Endothelial cell of umbilical vein (primary cell): Measurements from ENCODE around the gene SFT2D2. TPM values are rescaled to one million over a fixed set of nuclear protein-coding genes. Genes with fewer than 3 reads are reported as not detected.

ENCODE experiments used
- BruUV-seq: library from RNA; stranded (reverse); fragments of 400-500 nt; replicated peaks from 2 replicates; lab custom pipeline; 2021; lab: Mats Ljungman, UMichigan
- CTCF ChIA-PET: fragments of 300-600, 350-600 bp; sonication (Branson Sonifier 250); formaldehyde crosslinking; loops from one replicate; lab custom pipeline; 2021; ENCODE audit warnings: antibody characterized with exemption, inconsistent platforms; lab: Charles Lee
- POLR2A ChIA-PET: fragments of 300-600, 350-600 bp; sonication (Branson Sonifier 250); formaldehyde crosslinking; loops from one replicate; lab custom pipeline; 2021; ENCODE audit warnings: antibody characterized with exemption, inconsistent platforms; lab: Charles Lee
- DNase-seq: peaks from one replicate; pipeline ENCODE4 v3.0.0-alpha.2; 2011; ENCODE audit warnings: low read depth, low spot score
- FAIRE-seq: peaks from 2 replicates; lab custom pipeline; 2011; peaks lifted over from hg19 to GRCh38; lab: Jason Lieb, UNC
- H2AFZ ChIP-seq: 2 replicates; pipeline ENCODE4 v1.6.0; 2012; ENCODE audit warnings: low read depth, low read length, control low read depth, inconsistent platforms
- H3K27ac ChIP-seq: 2 replicates; pipeline ENCODE4 v1.5.1; 2011; ENCODE audit warnings: low read depth, mild to moderate bottlenecking, control low read depth, low read length, moderate library complexity; ENCODE audit not compliant: insufficient read depth
- H3K27me3 ChIP-seq, 2 experiments: 2 replicates each; pipeline versions ENCODE4 v1.6.0 to v1.6.1; 2011; ENCODE audit warnings: low read length in 2 of 2, mixed read lengths in 1 of 2; ENCODE audit not compliant: control insufficient read depth in 2 of 2, insufficient read depth in 2 of 2
- H3K36me3 ChIP-seq, 2 experiments: 2 replicates in 1 of 2; 3 replicates in 1 of 2; pipeline ENCODE4 v1.5.1; 2011; ENCODE audit warnings: low read length in 2 of 2, mild to moderate bottlenecking in 1 of 2, moderate library complexity in 1 of 2; ENCODE audit not compliant: control insufficient read depth in 2 of 2, insufficient read depth in 2 of 2; ENCODE audit errors: extremely low read depth in 1 of 2
- H3K4me1 ChIP-seq: 3 replicates; pipeline ENCODE4 v1.5.1; 2011; ENCODE audit warnings: mild to moderate bottlenecking, low read length; ENCODE audit not compliant: control insufficient read depth, insufficient read depth; ENCODE audit errors: extremely low read depth
- H3K4me2 ChIP-seq: 2 replicates; pipeline ENCODE4 v1.6.1; 2011; ENCODE audit warnings: low read length, control low read depth, mixed read lengths; ENCODE audit not compliant: insufficient read depth
- H3K4me3 ChIP-seq, 3 experiments: fragments of 200-600 bp in 1 of 3; sonication (generic), shearing (Covaris generic) in 1 of 3; replicated peaks in 1 of 3; 2 replicates each; pipeline ENCODE4 v1.5.1; 2011 to 2016; ENCODE audit warnings: control low read depth in 3 of 3, low read length in 3 of 3, mild to moderate bottlenecking in 2 of 3, inconsistent platforms in 1 of 3, low read depth in 1 of 3, moderate library complexity in 1 of 3; ENCODE audit not compliant: insufficient read depth in 1 of 3
- H3K79me2 ChIP-seq: 2 replicates; pipeline ENCODE4 v1.6.0; 2012; ENCODE audit warnings: low read length, inconsistent platforms; ENCODE audit not compliant: control insufficient read depth, insufficient read depth
- H3K9ac ChIP-seq: replicated peaks from 2 replicates; pipeline ENCODE3; 2011; ENCODE audit warnings: low read length, control low read depth; ENCODE audit not compliant: insufficient read depth; ENCODE audit errors: extremely low read depth
- H3K9me1 ChIP-seq: replicated peaks from 3 replicates; pipeline ENCODE4 v1.6.0; 2011; ENCODE audit warnings: mild to moderate bottlenecking, low read length; ENCODE audit not compliant: control insufficient read depth, insufficient read depth; ENCODE audit errors: extremely low read depth
- H3K9me3 ChIP-seq: replicated peaks from 2 replicates; pipeline ENCODE4 v1.5.1; 2012; ENCODE audit warnings: low read length, inconsistent platforms; ENCODE audit not compliant: control insufficient read depth, insufficient read depth
- H4K20me1 ChIP-seq: replicated peaks from 2 replicates; pipeline ENCODE3; 2011; ENCODE audit warnings: mild to moderate bottlenecking, low read length; ENCODE audit not compliant: control insufficient read depth, insufficient read depth; ENCODE audit errors: extremely low read depth
- CTCF ChIP-seq, 2 donors: IDR thresholded peaks; 1 replicate in 1 of 2; 2 replicates in 1 of 2; pipeline ENCODE4 v1.5.1; 2011; ENCODE audit warnings: low read length in 2 of 2, mild to moderate bottlenecking in 2 of 2, moderate library complexity in 2 of 2, control low read depth in 1 of 2, inconsistent platforms in 1 of 2, low read depth in 1 of 2; ENCODE audit not compliant: insufficient read depth in 1 of 2; ENCODE audit errors: extremely low read depth in 1 of 2
- EZH2 ChIP-seq: IDR thresholded peaks from 2 replicates; pipeline ENCODE4 v1.6.1; 2012; ENCODE audit warnings: borderline replicate concordance, low read depth, mild to moderate bottlenecking, moderate library complexity, low read length, inconsistent platforms; ENCODE audit not compliant: severe bottlenecking
- FOS ChIP-seq: IDR thresholded peaks from 2 replicates; pipeline ENCODE4 v1.6.1; 2011; ENCODE audit warnings: mild to moderate bottlenecking, low read length, moderate library complexity, borderline replicate concordance; ENCODE audit not compliant: insufficient read depth
- GATA2 ChIP-seq: IDR thresholded peaks from 2 replicates; pipeline ENCODE4 v1.7.0; 2011; ENCODE audit warnings: low read depth, mild to moderate bottlenecking, moderate library complexity, mixed read lengths, low read length; ENCODE audit not compliant: insufficient read length, insufficient read depth
- JUN ChIP-seq: IDR thresholded peaks from 2 replicates; pipeline ENCODE4 v1.6.1; 2011; ENCODE audit warnings: borderline replicate concordance, low read depth; ENCODE audit not compliant: insufficient read length, insufficient read depth
- MAX ChIP-seq: IDR thresholded peaks from 2 replicates; pipeline ENCODE4 v1.6.1; 2011; ENCODE audit not compliant: insufficient read depth, insufficient read length
- MYC ChIP-seq: IDR thresholded peaks from one replicate; pipeline ENCODE4 v1.6.1; 2011; ENCODE audit warnings: mild to moderate bottlenecking, low read depth, low read length
- POLR2A ChIP-seq: IDR thresholded peaks from 2 replicates; pipeline ENCODE4 v1.6.1; 2012; ENCODE audit warnings: low read depth, mild to moderate bottlenecking, control low read depth, low read length
- POLR2AphosphoS5 ChIP-seq: IDR thresholded peaks from 2 replicates; pipeline ENCODE4 v1.6.1; 2012; ENCODE audit warnings: low read depth, mild to moderate bottlenecking, control low read depth, low read length, moderate library complexity; ENCODE audit not compliant: insufficient read depth
- dilution Hi-C: fragments of 300-500 bp; cut with MboI; formaldehyde crosslinking; loops from one replicate; pipeline ENCODE4 v1.15.0; 2019; ENCODE audit warnings: low sequenced_read_pairs; ENCODE audit not compliant: extremely low pct_ligation_motif_present
- intact Hi-C: fragments of 100-400 bp; cut with micrococcal nuclease; formaldehyde crosslinking; loops from one replicate; pipeline ENCODE4 v1.10.0; 2022
- polyA plus RNA-seq, 4 experiments: library from polyadenylated mRNA; depleted of rRNA in 3 of 4; stranded (reverse) in 3 of 4; unstranded in 1 of 4; fragments of >200 nt; gene quantifications; 2 replicates each; pipeline versions ENCODE4 v1.2.1 to v1.2.3, GENCODE V29; 2011 to 2012; ENCODE audit warnings: missing spikeins in 1 of 4
- total RNA-seq: library from RNA; stranded (reverse); gene quantifications from 2 replicates; pipeline ENCODE4 v1.2.3, GENCODE V29; 2021

SFT2D2 gene
- total and polyA plus RNA-seq, 2 donors (not counting 3 experiments of a cell fraction or from before 2014, with no cell fraction given) = 16.7 to 68.1 TPM

- ChIA-PET CTCF (interaction anchor here (1.1 kb wide), 1 partner anchor 61 kb away, joined by 3 read pairs; no protein-coding TSS in a partner anchor), POLR2A (no interaction called here)
- intact Hi-C loops (no loop called here), dilution Hi-C loops (no loop called here)
- DNase-seq (no peak), FAIRE-seq (no peak)
- H3K27me3 ChIP-seq = no peaks in the 10 kb centered on the region
- H3K4me1 ChIP-seq = peaks cover 2% of the 10 kb centered on the region
- no peaks in the 10 kb centered on the region for H3K79me2 ChIP-seq
- H3K4me3 ChIP-seq = no peak overlapping the region
- H3K9ac ChIP-seq = no peak overlapping the region
- H3K9me1 ChIP-seq = no peaks in the 10 kb centered on the region
- no peak overlapping the region for H3K4me2 ChIP-seq
- BruUV-seq = no TSS peak
- H4K20me1 ChIP-seq = no peaks in the 10 kb centered on the region
- H2AFZ ChIP-seq = no peak overlapping the region
- H3K36me3 ChIP-seq = no peaks in the 10 kb centered on the region
- H3K9me3 ChIP-seq = no peaks in the 10 kb centered on the region
- no peak for TF ChIP-seq FOS
- TF ChIP-seq JUN = no peak
- no peak for TF ChIP-seq MAX
- TF ChIP-seq CTCF (IDR thresholded peaks at IDR 0.05; ENCODE audit: extremely low read depth in 1 of 2, insufficient read depth in 1 of 2, low read depth in 1 of 2, low read length in 2 of 2) = no peak
- TF ChIP-seq POLR2A = no peak
- TF ChIP-seq MYC = no peak
- TF ChIP-seq EZH2 = no peak
- no peak for TF ChIP-seq GATA2
- no peak for TF ChIP-seq POLR2AphosphoS5
- no peak overlapping the region for H3K27ac ChIP-seq
These were observed 56.0 kb downstream of the SFT2D2 start for GRCh38 chr1:168281603-168282325.
